Tibial nerve (tissue), 3 donors: ENCODE data around the gene NOL4L.

Source experiments
- CTCF ChIP-seq, 5 experiments: fragments of 200-600 bp in 3 of 5; fragments of 450-650 bp in 2 of 5; sonication (generic) in 3 of 5; IDR thresholded peaks; one replicate each; pipeline ENCODE4 v1.5.1; 2016 to 2019; ENCODE audit warnings: antibody characterized with exemption in 5 of 5, mild to moderate bottlenecking in 3 of 5, moderate library complexity in 2 of 5
- POLR2A ChIP-seq, 2 donors: fragments of 450-650 bp; IDR thresholded peaks; one replicate each; pipeline ENCODE4 v1.6.1; 2017; ENCODE audit warnings: antibody characterized with exemption in 2 of 2, mild to moderate bottlenecking in 2 of 2, moderate library complexity in 2 of 2

DNA sequence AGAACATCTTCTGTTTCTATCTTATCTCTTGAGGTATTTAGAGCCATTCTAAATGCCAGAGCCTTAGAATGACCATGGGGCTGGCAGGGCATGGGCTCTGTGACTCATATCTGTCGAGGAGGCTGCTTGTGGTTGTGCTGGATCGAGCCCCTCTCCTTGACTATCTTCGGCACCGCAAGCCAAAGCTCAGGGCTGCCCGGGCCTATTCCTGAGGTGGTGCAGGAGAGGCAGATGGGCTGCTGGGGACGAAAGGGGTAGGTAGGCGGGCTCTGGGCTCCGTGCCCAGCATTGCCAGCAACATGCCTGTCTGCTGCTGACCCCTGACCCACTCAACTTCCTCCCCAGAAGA lies 89.9 kb downstream of the NOL4L start:
- TF ChIP-seq CTCF (IDR thresholded peaks at IDR 0.05): no peak
- TF ChIP-seq POLR2A (IDR thresholded peaks at IDR 0.05): no peak
